GM12874 (cell line): Measurements from ENCODE around the gene SLC24A4.

Source experiments
- TF ChIP-seq, protein P1 (sequence below): IDR thresholded peaks from 2 replicates; pipeline ENCODE4 v1.5.1; 2011; ENCODE audit warnings: low read depth, mild to moderate bottlenecking, control low read depth, low read length, moderate library complexity; ENCODE audit not compliant: insufficient read depth

Gene SLC24A4

DNA sequence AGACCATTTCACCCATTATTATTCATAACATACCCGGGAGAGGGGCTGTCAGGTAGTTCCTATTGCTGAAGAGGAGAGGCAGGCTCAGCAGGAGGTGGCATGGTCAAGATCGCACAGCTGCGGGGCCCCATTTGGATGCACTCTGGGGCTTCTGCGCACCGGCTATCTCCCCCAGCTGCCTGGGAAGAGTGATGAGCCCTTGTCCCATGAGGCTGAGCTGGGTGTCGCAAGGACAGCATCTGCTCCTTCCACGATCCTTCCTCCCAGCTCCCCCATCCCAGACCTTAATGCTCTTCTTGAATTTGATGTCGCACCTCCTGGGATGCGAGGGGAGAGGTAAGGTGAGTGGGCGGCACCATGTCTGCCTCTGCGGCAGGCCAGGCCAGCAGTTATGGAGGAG, 62.6 kb downstream of the SLC24A4 start:
- TF ChIP-seq, protein P1, sequence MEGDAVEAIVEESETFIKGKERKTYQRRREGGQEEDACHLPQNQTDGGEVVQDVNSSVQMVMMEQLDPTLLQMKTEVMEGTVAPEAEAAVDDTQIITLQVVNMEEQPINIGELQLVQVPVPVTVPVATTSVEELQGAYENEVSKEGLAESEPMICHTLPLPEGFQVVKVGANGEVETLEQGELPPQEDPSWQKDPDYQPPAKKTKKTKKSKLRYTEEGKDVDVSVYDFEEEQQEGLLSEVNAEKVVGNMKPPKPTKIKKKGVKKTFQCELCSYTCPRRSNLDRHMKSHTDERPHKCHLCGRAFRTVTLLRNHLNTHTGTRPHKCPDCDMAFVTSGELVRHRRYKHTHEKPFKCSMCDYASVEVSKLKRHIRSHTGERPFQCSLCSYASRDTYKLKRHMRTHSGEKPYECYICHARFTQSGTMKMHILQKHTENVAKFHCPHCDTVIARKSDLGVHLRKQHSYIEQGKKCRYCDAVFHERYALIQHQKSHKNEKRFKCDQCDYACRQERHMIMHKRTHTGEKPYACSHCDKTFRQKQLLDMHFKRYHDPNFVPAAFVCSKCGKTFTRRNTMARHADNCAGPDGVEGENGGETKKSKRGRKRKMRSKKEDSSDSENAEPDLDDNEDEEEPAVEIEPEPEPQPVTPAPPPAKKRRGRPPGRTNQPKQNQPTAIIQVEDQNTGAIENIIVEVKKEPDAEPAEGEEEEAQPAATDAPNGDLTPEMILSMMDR = no peak

DNA sequence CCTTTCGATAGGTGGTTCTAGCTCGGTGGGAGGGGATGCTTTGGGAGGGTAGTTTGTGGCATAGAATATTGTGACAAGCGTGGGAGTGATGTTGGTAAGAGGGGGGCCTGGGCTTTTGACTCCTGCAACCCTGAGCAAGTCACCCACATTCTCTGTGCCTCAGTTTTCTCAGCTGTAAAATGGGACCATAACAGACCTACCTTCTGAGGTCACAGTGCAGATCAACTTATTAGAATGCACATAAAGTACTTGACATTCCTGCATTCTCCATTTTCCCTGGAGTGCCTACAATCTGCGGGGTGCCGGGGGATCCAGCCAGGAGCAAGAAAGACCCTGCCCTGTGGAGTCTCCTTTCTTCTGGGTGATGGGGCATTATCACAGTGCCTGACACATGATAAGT, 63.2 kb downstream of the SLC24A4 start:
- TF ChIP-seq, protein P1 = no peak

DNA sequence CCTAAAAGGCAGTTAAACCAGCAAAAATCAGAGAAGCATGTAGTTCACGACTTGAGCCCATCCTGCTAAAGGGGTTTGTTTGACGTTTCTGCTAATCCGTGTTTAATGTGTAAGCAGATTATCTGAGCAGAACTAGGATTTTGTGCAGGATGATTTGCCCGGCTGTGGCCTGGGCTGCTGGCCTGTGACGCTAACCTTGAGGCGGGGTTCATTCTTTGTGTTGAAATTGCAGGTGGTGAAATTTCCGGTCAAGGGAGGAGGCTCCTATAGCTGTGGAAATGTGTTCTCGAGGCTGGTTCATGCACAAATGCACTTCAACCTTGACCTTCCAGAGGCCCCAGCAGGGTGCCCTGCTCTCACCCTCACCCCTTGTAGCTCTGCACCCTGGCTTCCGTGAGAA, 63.7 kb downstream of the SLC24A4 start:
- TF ChIP-seq, protein P1 = no peak

DNA sequence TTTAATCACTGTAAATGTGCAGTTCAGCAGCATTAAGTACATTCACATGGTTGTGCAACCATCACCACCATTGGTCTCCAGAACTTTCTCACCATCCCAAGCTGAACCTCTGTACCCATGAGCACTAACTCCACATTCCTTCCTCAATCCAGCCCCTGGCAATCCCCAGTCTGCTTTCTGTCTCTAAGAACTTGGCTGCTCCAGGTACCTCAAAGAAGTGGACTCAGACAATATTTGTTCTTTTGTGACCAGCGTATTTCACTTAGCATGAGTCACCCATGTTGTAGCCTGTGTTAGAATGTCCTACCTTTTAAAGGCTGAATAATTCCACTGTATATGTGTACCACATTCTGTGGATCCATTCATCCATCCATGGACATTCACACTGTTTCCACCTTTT, 64.6 kb downstream of the SLC24A4 start:
- TF ChIP-seq, protein P1 = no peak

DNA sequence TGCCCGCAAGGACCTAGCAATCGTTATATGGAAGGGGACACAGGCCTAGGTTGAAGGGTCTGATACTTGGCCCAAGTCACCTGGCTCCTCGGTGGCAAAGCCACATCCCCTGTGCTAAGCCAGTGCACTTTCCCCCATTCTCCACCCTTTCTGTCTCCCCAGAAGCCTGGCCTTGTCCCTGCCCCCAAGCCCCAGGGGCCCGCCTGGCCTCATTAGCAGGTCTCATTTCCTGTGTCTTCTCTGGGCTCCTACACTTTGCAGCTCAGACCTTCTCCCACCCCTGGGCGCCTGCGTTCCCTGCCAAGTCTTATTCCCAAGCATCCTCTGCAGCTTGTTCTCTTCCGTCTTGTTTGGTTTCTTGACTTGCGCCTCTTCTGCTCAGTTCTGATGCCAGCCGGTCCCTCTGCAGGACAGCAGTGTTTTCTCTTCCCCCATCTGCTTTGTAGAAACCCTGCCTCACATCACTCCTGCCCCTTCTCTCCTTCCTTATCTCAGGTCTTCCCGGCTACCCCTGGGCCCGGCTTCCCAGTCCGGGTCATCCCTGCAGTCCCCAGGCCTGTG, 66.7 kb downstream of the SLC24A4 start:
- TF ChIP-seq, protein P1 = no peak

DNA sequence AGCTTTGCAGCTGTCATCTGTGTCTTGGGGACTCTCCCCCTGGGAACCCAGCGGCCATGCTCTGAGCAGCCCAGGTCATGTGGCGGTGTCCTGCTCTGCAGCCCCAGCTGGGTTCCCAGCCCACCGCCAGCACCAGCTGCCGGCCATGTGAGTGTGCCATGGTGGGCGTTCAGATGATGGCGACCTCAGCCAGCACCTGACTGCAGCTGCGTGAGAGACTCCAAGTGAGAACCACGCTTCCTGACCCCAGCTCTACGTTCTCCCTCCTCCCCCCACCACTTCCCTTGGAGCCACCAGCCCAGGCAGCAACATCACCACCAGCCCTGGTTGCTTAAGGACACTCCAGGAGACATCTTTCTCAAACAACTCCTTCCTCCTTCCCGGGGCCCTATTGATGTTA, 68.8 kb downstream of the SLC24A4 start:
- TF ChIP-seq, protein P1 = no peak

DNA sequence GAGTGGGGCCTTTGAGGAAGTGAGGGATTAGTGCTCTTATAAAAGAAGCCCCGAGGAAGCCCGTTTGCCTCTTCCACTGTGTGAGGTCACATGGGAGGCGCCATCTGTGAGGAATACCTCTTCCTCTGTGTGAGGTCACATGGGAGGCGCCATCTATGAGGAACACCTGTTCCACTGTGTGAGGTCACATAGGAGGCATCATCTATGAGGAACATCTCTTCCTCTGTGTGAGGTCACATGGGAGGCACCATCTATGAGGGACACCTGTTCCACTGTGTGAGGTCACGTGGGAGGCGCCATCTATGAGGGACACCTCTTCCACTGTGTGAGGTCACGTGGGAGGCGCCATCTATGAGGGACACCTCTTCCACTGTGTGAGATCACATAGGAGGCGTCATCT, 69.7 kb downstream of the SLC24A4 start:
- TF ChIP-seq, protein P1 = no peak
